T-helper 2 cell treated with Interferon-gamma antibody and Interleukin-4, amounts not matched to agents 5 μg/mL and 100 μg/mL, for 36 hours (primary cell): ENCODE data around the gene NUDT22.
A peak's percentile ranks its signal among the peaks of the same experiment; 100 is the strongest.
"Not testable (repeated sequence)": the region's sequence is repeated elsewhere in the genome, so short reads cannot be mapped to it uniquely, and the experiment has no call there.

Experiments used
- DNase-seq: peaks from one replicate; pipeline ENCODE4 v3.0.0; 2021; ENCODE audit warnings: low spot score
- H3K27ac Mint-ChIP-seq: one replicate; pipeline ENCODE4 v1.8.0; 2021; ENCODE audit warnings: mild to moderate bottlenecking, mixed read lengths
- H3K27me3 Mint-ChIP-seq: one replicate; pipeline ENCODE4 v1.8.0; 2021; ENCODE audit warnings: low read depth, mixed read lengths
- H3K36me3 Mint-ChIP-seq: one replicate; pipeline ENCODE4 v1.8.0; 2021; ENCODE audit warnings: low read depth, mixed read lengths
- H3K4me1 Mint-ChIP-seq: one replicate; pipeline ENCODE4 v1.8.0; 2021; ENCODE audit warnings: low read depth, mixed read lengths
- H3K4me3 Mint-ChIP-seq: one replicate; pipeline ENCODE4 v1.8.0; 2022; ENCODE audit warnings: mild to moderate bottlenecking, moderate library complexity, mixed read lengths
- H3K9me3 Mint-ChIP-seq: one replicate; pipeline ENCODE4 v1.8.0; 2021; ENCODE audit warnings: mixed read lengths

NUDT22 gene

DNA sequence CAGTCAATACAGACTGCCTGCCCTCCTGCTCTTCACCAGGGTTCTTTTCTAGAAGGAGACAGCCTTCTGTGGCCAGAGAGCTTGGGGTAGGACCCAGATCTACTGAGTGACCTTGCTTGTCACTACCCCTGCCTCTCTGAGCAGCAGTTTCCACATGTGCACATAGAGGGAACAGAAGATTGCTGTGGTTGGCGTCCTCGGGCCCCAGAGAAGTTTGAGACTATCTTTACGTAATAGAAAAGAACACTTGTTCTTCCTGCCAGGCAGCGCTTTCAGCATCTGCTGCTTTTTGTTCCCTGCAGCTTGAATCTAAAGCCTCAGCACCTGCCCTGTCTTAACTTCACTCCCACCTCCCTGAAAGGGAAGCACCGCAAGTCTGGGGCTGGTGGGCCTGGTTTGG lies 12.9 kb downstream of the NUDT22 start:
- DNase-seq: no peak
- no peaks in the 10 kb centered on the region for H3K27me3 Mint-ChIP-seq
- no peaks in the 10 kb centered on the region for H3K9me3 Mint-ChIP-seq
- peak overlapping the region; percentile 20 for H3K27ac Mint-ChIP-seq
- peak overlapping the region; percentile 43 for H3K4me3 Mint-ChIP-seq
- peaks cover 36% of the 10 kb centered on the region for H3K36me3 Mint-ChIP-seq
- H3K4me1 Mint-ChIP-seq: peaks cover 33% of the 10 kb centered on the region

DNA sequence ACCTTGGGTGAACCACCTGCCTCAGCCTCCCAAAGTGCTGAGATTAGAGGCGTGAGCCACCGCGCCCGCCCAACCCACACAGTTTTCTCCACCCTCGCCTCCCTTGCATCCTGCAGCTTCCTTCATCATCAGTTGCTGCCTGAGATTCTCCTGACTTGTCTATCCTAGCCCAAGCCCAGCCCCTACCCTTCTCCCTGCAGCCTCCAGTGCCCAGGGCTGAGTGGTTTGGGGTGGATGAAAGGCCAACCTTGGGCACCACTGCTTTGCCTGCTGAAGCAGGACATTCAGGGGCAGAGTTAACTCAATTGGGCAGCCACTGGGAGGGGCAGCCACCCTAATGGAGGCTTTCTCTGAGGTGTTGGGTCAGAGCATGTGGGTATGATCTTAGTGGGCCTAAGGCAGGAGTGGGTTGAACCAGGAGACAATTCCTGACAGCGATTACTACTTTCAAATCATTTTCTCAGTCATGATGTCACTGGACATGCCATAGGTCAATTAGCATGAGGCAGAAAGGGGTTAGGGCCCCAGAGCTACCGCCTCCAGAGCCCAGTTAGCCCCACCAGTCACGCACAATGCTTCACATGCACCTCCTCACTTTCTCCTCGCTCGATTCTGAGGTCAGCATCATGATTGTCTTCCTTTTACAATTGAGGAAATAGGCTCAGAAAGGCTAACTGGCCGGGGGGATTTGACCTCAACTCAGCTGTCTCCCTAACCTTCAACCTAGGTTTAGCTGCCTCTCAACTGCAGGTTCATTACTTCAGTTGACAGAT lies 13.8 kb downstream of the NUDT22 start:
- Mint-ChIP-seq H3K36me3 (peaks cover 38% of the 10 kb centered on the region), H3K27me3 (no peaks in the 10 kb centered on the region), H3K9me3 (no peaks in the 10 kb centered on the region), H3K4me3 (peak overlapping the region; percentile 91), H3K27ac (peak overlapping the region; percentile 95), H3K4me1 (peaks cover 33% of the 10 kb centered on the region)
- DNase-seq: no peak

DNA sequence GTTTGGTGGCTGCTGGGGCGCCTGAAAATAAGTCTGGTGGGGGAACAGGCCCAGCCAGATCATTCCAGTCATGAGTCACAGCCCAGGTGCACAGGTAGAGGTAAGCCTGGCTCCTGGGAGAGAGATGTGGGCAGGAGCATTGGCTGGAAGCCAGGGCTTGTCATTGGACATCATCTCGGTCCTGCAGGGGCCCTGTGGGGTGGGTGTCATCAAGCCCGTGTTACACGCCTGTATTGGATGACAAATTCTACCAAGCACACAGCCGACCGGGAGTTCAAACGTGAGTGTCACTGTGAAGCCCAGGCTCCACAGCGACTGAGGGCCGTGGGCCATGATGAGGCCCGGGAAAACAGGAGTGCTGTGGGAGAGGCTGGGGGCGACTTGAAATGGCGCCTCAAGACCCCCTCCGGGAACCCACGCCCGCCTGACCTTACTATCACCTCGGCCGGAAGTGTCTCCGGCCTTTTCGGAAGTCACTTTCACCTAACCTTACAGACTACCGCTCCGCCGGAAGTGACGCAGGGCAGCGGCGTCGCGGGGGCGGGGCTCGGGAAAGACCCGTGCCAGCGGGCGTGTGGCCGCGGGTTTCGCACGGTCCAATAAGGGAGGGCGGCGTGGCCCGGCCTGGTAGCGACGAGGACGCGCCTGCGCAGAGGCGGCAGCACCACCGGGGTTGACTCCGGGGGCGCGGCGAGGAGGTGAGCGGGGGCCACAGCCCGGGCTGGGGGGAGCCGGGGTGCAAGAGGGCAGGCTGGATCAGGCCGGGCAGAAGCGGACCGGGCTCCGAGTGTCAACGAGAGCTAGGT lies 14.6 kb downstream of the NUDT22 start, which contains the start of gene FKBP2:
Gene FKBP2 (plus strand): TSS at position 661 of the 806 bp plus-strand sequence. CDS start 1,293 bp downstream, outside the sequence.
- peaks cover 36% of the 10 kb centered on the region for H3K36me3 Mint-ChIP-seq
- no peaks in the 10 kb centered on the region for H3K9me3 Mint-ChIP-seq
- H3K4me3 Mint-ChIP-seq: peak within 1 kb of the TSS; percentile 91
- H3K27ac Mint-ChIP-seq: peak within 1 kb of the TSS; percentile 95
- peaks cover 26% of the 10 kb centered on the region for H3K4me1 Mint-ChIP-seq
- H3K27me3 Mint-ChIP-seq: no peaks in the 10 kb centered on the region
- peak; percentile 99 for DNase-seq

DNA sequence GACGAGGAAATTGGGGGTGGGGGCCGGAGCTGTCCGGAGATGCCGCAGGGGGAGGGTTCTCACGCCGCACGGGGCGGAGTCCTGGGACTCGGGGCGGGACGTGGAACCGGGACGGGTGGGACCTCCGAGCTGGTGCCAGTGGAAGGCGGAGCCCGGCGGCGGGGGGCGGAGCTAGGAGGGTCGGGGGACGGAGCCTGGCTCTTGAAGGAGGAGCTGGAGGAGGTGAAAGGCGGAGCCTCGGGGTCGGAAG lies 15.1 kb downstream of the NUDT22 start:
- peaks cover 24% of the 10 kb centered on the region for H3K4me1 Mint-ChIP-seq
- H3K9me3 Mint-ChIP-seq: no peaks in the 10 kb centered on the region
- H3K27ac Mint-ChIP-seq: peak overlapping the region; percentile 95
- H3K36me3 Mint-ChIP-seq: peaks cover 36% of the 10 kb centered on the region
- no peaks in the 10 kb centered on the region for H3K27me3 Mint-ChIP-seq
- H3K4me3 Mint-ChIP-seq: peak overlapping the region; percentile 91
- DNase-seq: peak; percentile 99

- no peak for DNase-seq
- Mint-ChIP-seq H3K36me3 (peaks cover 36% of the 10 kb centered on the region), H3K4me1 (peaks cover 24% of the 10 kb centered on the region), H3K9me3 (no peaks in the 10 kb centered on the region), H3K27me3 (no peaks in the 10 kb centered on the region), H3K4me3 (peak overlapping the region; percentile 91), H3K27ac (peak overlapping the region; percentile 95)
Observed at GRCh38 chr11:64241491-64242374, 15.7 kb downstream of the NUDT22 start.

GRCh38 chr11:64243236-64243854 lies 17.3 kb downstream of the NUDT22 start:
- no peaks in the 10 kb centered on the region for H3K27me3 Mint-ChIP-seq
- peaks cover 26% of the 10 kb centered on the region for H3K4me1 Mint-ChIP-seq
- no peaks in the 10 kb centered on the region for H3K9me3 Mint-ChIP-seq
- H3K27ac Mint-ChIP-seq: peak overlapping the region; percentile 31
- H3K4me3 Mint-ChIP-seq: peak overlapping the region; percentile 54
- no peak for DNase-seq
- H3K36me3 Mint-ChIP-seq: peaks cover 26% of the 10 kb centered on the region

GRCh38 chr11:64244107-64244506 lies 18.0 kb downstream of the NUDT22 start:
- H3K36me3 Mint-ChIP-seq: peaks cover 23% of the 10 kb centered on the region
- no peak for DNase-seq
- H3K9me3 Mint-ChIP-seq: no peaks in the 10 kb centered on the region
- H3K4me1 Mint-ChIP-seq: peaks cover 26% of the 10 kb centered on the region
- H3K27me3 Mint-ChIP-seq: no peaks in the 10 kb centered on the region
- H3K4me3 Mint-ChIP-seq: peak overlapping the region; percentile 54
- peak overlapping the region; percentile 31 for H3K27ac Mint-ChIP-seq

- Mint-ChIP-seq H3K27ac (peak overlapping the region; percentile 36), H3K27me3 (no peaks in the 10 kb centered on the region), H3K36me3 (peaks cover 20% of the 10 kb centered on the region), H3K9me3 (no peaks in the 10 kb centered on the region), H3K4me1 (peaks cover 28% of the 10 kb centered on the region), H3K4me3 (peak overlapping the region; percentile 91)
- no peak for DNase-seq
Observed at GRCh38 chr11:64244966-64245365, 18.9 kb downstream of the NUDT22 start.

DNA sequence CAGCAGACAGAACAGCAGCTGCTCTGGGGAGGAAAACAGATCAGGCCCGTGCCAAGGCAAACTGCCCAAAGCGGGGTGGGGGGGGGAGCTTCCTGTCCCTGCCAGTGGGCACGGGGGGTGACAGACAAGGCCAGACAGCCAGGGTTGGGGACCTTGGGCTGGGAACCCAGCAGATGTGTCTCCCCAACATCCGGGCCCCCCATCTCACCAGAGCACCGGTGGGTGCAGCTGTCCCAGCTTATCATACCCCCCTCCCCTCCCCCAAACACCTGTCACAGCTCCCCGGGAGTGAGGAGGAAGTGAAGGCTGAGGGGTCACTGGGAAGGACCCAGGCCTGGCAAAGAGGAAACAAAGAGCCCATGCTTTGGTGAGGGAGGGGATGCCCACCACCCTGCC lies 19.3 kb downstream of the NUDT22 start:
- Mint-ChIP-seq H3K36me3 (peaks cover 16% of the 10 kb centered on the region), H3K27me3 (no peaks in the 10 kb centered on the region), H3K27ac (peak overlapping the region; percentile 78), H3K9me3 (no peaks in the 10 kb centered on the region), H3K4me1 (peaks cover 25% of the 10 kb centered on the region), H3K4me3 (peak overlapping the region; percentile 91)
- DNase-seq: no peak

DNA sequence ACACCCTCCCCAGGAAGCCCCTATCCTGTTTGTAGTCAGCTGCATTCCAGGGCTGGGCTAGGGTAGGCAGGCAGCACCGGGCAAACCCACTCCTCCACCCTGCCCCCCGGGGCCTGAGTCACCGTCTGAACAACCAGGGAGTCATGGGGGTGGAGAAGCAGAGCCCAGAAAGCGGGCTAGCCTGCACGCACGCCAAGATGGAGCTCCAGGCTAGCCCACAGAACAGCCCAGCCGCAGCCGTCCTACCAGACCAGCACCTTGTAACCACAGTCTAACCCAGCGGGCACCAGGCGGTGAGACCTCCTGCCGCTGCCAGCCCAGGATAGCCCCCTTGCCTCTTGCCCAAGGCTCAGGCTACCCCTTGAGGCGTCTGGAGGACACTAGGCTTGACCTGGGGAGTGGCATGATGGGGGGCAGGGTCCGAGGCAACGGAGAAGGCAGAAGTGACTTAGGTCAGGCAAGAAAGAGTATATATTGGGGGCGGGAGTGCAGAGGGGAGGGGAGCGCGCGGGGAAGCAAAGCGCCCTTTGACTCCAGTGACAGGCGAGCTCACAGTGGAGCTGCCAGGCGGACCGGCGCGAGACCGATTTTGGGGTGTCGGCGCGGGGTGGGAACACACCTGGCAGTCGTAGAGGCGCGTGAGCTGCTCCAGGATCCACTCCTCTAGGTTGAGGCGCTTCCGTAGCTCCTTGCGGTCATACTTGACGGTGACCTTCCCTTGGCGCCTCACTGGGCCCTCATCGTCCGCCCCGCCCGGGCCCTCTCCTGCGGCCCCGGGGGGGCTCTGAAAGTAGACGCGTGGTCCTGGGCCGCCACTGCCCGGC lies 19.9 kb downstream of the NUDT22 start:
- H3K9me3 Mint-ChIP-seq: no peaks in the 10 kb centered on the region
- H3K27me3 Mint-ChIP-seq: no peaks in the 10 kb centered on the region
- peak; percentile 75 for DNase-seq
- H3K27ac Mint-ChIP-seq: peak overlapping the region; percentile 78
- peak overlapping the region; percentile 91 for H3K4me3 Mint-ChIP-seq
- H3K4me1 Mint-ChIP-seq: peaks cover 24% of the 10 kb centered on the region
- peaks cover 15% of the 10 kb centered on the region for H3K36me3 Mint-ChIP-seq

GRCh38 chr11:64246621-64246870 lies 20.5 kb downstream of the NUDT22 start:
- not testable (repeated sequence) for H3K9me3 Mint-ChIP-seq, H3K27me3 Mint-ChIP-seq, DNase-seq
- peaks cover 24% of the 10 kb centered on the region for H3K4me1 Mint-ChIP-seq
- peak overlapping the region; percentile 86 for H3K4me3 Mint-ChIP-seq
- H3K36me3 Mint-ChIP-seq: peaks cover 14% of the 10 kb centered on the region
- peak overlapping the region; percentile 80 for H3K27ac Mint-ChIP-seq

GRCh38 chr11:64246871-64247728 lies 21.0 kb downstream of the NUDT22 start, which contains the start of gene PPP1R14B:
TSS of gene PPP1R14B (minus strand) at chr11:64246943. CDS start at chr11:64246673, 270 bp downstream.
- H3K27ac Mint-ChIP-seq: peak within 1 kb of the TSS; percentile 80
- no peaks in the 10 kb centered on the region for H3K9me3 Mint-ChIP-seq
- H3K27me3 Mint-ChIP-seq: no peaks in the 10 kb centered on the region
- peaks cover 27% of the 10 kb centered on the region for H3K4me1 Mint-ChIP-seq
- H3K36me3 Mint-ChIP-seq: peaks cover 14% of the 10 kb centered on the region
- DNase-seq: peak; percentile 86
- H3K4me3 Mint-ChIP-seq: peak within 1 kb of the TSS; percentile 91
